Measurements from ENCODE around the gene LINGO4.
A peak's percentile ranks its signal among the peaks of the same experiment; 100 is the strongest.

The LINGO4 gene

DNA sequence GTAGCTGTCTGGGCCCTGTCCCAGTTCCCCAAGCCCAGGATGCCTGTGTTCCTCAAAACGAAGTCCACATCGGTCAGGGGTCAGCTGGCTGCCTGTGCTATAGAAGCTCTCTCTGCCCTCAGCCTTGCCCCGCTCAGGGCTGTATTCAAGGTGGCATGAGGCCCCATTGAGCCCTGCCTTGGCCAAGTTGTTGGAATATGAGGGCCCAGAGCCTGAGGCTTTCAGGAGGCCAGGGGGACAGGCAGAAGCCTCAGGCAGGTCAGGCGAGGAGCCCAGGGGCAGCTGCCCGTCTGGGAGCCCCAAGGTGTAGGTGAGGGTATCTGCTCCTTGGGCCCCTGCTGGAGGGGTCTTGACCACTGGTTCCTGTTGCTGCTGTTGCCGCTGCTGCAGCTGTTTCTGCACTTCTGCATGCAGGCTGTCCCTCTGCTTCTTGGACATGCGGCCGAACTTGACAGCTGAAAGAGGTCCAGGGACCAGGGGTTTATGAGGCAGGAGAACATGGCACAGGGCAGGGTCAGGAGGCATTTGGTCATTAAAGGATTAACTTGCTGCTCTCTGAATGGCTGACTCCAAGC lies 9.8 kb upstream of the LINGO4 start:
- DNase-seq (ENCODE audit: low read depth, low spot score): no peak

DNA sequence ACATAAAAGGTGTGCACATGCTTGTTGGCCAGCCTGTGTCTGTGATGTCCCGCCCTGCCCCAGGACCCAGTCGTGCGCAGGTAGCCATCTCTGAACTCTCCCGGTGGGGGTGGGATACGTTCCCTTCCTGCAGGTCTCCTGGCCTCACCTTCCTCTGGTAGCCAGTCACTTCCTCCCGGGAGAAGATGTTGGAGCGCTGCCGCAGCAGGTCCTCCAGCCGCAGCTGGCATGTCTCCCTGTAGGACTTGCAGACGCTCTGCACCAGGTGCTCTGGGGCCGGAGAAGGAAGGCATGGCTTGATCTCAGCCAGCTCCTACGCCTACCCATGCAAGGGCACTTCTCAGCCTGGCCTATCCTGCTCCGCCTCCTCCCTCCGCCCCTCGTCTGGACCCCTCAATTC lies 9.2 kb upstream of the LINGO4 start:
- no peak for DNase-seq (ENCODE audit: low read depth, low spot score)

DNA sequence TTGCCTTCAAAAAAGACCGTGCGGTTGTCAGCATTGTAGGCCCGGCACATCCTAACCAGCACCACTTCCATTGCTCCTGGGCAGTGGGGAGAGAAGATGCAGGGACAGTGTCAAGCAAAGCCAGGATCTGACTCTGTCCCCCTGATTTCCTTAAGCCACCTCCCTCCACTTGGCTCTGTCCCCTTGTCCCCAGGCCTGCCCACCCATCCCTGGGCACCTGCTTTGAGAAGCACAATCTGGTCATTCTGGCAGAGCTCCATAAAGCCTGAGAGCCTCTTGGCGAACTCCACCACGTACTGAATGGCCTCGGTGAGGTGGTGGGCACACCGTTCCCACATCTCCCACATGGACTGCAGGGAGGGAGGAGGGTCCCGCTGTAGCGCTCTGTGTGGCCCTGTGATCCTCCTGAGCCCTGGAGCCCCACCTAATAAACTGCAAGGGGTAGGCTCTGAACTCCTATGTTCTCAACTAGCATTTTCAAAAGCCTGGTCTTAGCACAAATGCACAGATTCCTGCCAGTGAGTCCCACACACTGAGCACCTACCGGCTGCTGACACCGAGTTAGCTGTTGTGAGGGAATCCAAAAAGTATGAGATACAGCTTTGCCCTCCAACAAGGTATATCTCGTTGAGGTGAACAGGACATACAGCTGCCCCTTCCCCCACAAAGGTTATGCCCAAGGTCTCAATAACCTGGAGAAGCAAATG lies 8.2 kb upstream of the LINGO4 start:
- DNase-seq (ENCODE audit: low read depth, low spot score): no peak

DNA sequence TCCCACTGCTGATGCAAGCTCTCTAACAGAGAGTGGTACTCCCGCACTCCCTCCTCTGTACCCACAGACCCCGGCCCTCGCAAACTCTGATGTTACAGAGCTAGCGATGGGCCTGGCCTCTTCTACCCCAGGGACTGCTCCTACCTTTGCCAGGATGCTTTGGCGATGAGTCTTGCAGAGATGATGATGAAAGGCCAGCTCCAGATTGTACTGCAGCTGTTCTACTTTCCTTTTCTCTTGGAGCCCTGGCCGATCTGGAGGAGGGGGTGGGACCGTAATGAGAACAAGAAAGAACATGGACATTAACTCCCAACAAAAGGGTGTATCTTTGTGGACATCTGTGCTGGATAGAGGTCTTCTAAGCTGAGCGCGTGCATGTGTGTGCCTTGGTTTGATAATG lies 6.0 kb upstream of the LINGO4 start:
- DNase-seq (ENCODE audit: low read depth, low spot score): no peak

DNA sequence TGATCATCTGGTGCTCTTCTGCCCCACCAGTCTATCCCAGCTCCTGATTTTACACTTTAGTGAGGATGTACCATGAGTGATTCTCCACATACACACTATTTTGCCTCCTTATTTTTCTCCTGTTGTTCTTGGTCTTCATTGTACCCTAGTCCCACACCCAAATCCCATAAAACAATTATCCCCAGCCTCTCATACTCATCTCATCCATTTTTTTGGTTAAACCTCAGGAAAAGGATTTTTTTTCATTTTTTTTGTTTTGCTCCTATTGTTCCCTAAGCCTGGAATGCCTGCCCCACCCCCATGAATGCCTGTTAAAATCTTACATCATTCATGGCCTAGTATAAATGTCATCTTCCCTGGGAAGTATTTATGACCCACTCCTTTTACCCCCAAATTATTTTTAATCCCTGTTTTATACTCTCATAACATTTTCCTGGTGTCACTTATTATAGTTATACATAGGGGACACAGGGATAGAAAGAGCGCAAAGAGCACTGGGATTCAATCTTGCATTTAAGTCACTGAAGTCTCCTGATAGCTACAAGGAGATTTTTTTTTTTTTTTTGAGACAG lies 4.9 kb upstream of the LINGO4 start:
- DNase-seq (ENCODE audit: low read depth, low spot score): no peak

DNA sequence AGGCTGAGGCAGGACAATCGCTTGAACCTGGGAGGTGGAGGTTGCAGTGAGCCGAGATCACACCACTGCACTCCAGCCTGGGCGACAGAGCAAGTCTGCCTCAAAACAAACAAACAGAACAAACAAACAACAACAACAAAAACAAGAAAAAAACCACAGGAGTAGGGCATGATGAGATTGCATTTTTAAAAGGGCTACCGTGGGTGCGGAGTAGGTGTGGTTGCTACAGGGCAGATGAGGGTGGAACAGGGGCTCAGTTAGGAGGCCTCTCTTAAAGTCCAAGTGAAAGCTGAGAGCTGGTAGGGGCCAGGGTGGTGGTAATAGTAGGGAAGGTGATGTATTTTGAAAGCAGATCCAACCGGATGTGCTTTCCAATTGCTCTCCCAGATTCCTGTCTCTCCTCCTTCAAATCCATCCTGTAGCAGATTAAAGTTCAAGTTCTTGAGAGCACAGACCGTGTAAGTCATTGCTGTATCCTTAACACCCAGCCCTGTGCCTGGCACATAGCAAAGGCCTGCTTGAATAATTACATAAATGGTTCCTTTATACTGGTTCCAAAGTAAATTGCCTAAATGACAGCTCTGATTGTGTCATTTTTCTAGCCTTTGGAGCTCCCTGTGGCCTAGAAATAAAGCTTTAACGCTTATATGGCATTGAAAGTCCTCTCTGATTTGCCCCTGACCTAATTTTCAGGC lies 4.2 kb upstream of the LINGO4 start:
- no peak for DNase-seq (ENCODE audit: low read depth, low spot score)

DNA sequence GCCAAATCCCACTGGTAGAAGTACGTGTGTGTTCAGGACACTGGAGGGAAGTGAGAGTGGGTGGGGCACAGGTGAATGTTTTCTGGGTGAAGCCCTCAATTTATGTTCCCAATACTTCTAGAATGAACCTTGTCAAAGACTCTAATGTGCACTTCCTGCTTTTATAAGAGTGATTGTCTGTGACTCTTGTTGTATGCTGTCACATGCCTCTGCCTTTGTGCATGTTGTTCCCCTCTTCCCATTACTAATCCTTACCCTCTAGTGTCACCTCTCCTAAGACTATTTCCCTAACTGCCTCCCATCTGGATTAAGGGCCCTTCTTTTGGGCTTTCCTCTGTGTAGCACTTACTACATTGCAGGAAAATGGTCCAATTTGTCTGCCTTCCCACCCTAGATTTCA lies 2.5 kb upstream of the LINGO4 start:
- no peak for DNase-seq (ENCODE audit: low read depth, low spot score)

DNA sequence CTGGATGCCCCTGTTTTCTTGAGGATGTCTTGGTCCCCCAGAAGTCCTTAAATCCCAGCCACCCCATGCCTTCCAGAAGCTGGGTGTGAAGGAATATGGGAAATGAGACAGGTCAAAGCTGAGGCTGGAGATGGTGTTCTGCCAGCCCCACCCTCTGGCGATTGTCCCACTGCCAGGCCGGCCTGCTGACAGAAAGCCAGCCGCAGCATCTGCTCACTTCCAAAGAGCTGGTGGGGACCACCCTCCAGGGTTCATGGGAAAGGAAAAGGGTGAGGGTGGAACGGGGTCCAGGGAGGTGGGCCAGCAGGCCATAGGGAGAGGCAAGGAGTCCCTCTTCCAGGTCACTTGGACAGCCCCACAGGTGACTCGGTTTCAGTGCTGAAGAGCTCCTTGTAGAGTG lies 1.9 kb upstream of the LINGO4 start:
- DNase-seq (ENCODE audit: low read depth, low spot score): no peak

DNA sequence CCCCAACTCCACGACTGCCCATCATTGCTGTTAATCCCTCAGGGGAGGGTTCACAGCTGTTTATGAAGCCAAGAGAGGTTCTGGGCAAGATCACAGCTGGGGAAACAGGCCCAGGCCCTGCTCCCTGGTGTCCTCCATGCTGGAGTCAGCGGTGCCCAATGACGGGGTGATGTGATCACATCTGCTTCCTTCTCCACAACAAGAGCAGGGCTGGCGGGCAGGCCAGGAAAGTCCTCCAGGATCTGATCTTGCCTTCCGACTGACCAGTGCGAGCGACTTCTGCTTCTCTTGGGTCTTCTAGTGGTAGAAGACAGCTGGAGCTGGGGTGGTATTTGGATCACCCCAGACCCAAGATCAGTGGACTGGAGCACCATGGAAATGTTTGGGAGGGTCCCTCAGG lies 951 bp upstream of the LINGO4 start:
- DNase-seq (ENCODE audit: low read depth, low spot score): no peak

DNA sequence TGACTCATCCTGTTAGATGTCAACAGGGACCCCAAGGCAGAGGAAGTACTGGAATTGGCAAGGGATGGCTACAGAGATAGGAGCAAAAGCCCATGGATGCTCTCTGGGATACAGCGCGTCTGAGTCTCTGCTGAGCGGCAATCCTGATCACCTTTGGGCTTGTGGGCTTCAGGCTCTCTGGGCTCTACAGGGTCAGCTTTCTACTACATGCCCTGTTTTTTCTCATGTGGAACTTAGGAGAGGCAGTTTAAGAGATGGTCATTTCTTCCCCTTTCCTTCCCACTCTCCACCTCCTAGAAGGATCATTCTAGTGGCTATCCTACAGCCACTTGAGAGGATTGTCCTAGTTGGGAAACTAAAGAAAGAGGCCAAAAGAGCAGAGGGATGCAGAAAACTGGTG lies 1.3 kb downstream of the LINGO4 start:
- no peak for DNase-seq (ENCODE audit: low read depth, low spot score)

DNA sequence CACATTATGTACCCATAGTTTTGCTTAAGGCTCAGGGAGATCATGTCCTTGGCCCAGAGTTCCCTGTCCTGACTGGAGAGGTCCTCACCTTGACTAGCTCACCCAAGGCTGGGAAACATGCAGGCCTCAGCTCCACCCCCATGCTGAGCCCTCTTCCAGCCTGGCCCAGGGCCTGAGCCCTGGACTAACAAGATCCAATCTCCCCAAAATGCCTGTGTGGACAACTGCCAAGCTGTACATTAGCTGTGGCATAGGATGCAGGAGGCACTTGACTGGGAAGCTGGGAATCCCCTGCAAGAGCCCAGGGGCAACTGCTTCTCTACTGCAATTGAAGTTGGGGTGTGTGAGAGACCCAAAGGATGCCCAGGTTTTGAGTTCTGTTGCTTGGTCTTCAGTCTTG lies 2.1 kb downstream of the LINGO4 start:
- no peak for DNase-seq (ENCODE audit: low read depth, low spot score)

DNA sequence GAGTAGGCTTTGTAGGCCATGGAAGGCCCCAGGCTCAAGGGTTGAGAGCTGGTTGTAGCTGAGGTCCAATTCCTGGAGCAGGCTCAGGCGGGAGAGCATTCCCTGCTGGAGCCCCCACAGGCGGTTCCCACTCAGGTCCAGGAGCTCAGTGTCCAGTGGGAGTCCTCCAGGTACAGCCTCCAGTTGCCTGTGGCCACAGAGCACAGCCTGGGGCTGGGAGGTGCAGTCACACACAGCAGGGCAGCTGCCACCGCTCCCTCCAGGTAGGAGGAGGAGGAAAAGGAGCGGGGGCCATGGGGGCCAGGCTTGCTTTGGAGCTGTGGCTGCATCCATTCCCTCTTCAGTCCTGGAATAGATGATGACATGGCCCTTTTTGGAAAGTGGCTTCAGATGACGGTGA lies 2.8 kb downstream of the LINGO4 start:
- DNase-seq (ENCODE audit: low read depth, low spot score): no peak

DNA sequence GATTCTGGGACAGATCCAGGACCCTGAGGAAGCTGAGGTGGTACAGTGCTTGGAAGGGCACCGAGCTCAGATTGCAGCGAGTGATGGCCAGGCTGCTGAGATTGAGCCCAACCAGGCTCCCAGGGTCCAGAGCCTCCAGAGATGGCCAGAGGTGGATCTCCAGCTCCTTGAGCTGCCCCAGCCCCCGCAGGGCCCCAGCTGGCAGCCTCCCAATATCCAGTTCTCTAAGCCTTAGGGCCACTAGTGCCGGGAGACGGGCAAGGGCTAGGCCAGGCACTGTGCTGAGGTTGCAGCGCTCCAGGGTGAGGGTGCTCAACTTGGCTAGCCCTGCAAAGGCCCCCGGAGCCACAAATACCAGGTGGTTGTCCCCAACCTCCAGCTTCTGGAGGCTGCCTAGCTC lies 3.4 kb downstream of the LINGO4 start:
- no peak for DNase-seq (ENCODE audit: low read depth, low spot score)

DNA sequence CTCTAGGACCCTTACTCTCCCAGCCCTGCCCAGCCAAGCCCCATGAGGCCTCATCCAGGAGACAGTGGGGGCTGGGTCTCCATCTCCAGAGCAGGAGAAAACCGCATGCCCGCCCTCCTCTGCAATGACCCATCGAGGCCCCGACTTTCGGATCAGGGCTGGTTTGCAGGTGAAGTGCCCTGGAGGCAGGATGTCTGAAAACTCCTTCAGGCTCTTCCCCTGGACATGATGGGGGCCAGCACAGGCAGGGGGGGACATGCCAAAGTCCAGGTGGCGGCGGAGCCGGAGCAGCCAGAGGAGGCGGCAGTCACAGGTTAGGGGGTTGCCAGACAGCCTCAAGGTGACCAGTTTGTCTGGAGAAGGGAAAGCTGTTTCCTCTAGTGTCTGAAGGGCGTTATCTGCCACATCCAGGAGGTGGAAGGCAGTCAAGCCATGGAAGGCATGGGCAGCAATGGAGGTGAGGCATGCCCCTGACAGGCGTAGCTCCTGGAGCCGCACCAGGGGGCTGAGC lies 3.9 kb downstream of the LINGO4 start:
- no peak for DNase-seq (ENCODE audit: low read depth, low spot score)

DNA sequence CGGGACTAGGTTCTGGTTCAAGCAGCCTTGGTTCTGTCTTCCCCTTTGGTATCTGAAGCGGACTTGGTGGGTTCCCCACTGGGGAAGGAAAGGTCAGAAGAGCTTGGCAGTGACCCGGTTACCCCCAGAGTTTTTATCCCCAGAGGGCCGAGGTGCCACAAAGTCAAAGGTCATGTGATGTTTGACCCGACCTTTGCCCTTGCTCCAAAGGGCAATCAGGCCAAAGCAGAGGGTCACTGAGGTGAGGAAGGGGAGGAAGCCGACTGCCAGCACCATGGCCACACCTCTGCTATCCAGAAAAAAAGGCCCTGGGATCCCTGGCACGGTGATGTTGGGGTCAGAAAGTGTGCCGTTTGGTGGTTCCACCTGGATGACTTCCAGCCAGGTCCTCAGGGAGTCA lies 4.4 kb downstream of the LINGO4 start:
- no peak for DNase-seq (ENCODE audit: low read depth, low spot score)

DNA sequence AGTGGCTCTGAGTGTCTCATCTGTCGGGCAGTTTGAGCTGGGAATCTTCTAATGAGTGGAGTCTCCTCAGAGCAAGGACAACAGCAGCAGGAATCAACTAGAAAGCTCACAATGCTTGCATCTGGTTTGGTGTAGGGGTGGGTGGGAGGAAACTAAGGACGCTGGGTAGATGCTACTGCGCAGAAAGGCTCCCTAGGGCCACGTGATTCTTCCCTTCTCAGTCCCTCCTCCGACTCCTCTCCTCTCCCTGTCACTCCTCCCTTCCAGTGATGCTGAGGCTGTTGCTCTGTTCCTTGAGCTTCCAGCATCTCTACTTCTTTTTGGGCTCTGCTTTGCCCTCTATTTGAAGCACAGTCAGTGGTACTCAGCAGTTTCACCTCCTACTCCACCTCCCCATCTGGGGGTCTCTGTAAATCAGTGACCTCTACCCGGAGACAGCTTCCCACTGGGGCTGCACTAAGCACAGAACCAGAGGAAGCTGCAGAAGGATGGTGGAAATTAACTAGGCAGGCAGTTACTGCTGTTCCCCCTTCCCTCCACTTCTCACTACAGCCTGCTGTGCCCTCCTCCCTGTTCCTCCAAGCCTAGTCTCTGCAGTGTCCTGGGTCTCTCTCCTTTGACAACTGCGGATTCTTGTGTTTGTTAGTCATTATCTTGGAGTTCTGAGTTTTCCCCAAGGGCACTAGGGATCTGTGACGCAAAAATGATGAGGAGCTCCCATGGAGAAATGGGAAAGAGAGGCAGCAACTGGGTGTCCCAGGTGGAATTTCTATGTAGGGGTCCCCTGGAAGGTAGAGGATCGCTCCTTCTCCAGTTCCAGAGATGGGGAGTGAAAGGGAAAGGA lies 5.8 kb downstream of the LINGO4 start:
- no peak for DNase-seq (ENCODE audit: low read depth, low spot score)

DNA sequence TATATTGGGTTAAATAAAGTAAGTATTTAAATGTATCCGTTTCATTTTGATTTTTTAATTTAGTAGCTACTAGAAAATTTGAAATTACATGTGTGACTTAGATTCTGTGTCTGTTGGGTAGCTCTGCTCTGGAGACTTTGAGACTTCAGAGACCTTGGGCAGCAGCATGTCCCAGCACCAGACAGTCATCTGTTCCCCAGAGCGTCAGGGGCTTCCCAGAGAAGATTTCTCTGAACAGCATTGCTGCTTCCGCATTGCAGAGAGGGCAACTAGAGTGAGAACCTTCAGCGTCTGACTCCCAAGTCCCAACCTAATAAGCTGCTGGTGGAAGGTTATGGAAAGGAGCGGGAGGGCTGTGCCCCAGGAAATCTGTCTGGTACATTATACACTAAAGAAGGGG lies 6.6 kb downstream of the LINGO4 start:
- no peak for DNase-seq (ENCODE audit: low read depth, low spot score)

DNA sequence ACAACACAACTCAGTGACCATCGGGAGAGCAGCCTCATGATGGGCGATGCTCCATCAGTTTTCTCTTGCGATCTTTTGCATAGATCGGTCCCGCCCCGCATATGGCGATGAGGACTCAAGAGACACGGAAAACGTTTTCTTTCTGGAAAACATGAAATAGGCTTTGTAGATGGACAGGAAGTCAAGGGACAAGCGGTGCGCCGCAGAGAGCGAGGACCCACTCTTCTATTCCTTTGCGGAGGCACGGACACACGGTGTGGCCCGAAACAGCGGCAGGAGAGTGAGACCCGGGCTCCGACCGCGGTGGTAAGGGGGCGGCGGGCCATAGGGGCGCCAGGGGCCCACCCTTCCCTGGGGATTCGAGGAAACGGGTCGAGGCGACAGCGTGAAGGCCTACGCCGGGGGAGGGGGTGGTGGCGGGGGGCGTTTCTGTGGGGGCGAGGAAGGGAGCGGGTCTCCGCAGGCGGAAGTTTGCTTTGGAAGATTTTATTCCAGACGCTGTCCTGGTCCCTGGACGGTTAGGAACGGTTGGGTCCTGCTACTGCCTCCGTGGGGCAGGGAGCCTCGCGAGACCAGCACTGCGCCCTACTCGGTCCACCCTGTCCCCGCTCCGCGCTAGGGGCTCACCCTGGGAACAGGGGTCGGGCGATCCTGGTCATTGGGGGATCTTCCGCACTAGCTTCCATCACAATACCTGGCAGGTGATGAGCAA lies 14.1 kb downstream of the LINGO4 start:
- DNase-seq (ENCODE audit: low read depth, low spot score): no peak

DNA sequence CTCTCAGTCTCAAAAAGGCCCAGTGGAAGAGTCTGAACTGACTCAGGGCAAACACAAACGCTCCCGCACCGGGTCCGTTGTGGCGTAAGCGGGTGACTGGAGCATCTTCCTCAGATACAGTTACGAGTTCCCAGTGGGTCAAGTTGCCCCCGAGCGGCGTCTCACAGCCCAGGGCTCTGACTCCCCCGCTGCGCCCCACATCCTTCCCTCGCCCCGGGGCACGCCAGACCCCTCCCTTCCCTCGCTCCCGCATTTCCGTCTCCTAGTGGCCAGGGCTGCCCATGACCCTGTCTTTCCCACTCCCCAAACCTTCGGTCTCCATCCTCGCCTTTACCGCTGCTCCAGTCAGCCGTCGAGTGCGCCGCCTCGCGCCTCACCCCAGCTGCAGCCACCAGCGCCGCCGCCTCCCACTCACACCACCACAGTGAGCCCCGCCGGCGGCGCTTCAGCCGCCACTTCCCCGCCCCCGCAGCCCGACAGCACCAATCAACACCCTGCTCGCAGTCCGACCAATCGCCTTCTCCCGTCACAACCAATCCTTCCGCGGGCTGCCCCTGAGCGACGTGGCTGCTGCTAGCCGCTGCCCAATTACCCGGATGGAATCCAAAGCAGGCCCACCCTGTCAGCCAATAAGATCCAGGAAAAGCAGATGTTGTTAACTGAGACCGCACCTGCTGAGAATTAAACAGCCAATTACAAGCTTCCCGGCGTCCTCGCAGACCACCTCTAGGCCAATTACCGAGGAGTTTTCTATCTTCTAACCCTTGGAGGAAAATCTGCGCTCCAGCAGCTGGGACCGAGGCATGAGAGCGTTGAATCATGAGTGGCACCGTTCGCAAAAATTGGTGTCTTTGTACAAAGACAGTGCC lies 14.9 kb downstream of the LINGO4 start, which contains the start of gene TDRKH:
Gene TDRKH, minus strand, starts transcription at position 430 of the 869 bp plus-strand sequence. CDS start 7,478 bp downstream, outside the sequence.
- DNase-seq (ENCODE audit: low read depth, low spot score): peak; percentile 96

DNA sequence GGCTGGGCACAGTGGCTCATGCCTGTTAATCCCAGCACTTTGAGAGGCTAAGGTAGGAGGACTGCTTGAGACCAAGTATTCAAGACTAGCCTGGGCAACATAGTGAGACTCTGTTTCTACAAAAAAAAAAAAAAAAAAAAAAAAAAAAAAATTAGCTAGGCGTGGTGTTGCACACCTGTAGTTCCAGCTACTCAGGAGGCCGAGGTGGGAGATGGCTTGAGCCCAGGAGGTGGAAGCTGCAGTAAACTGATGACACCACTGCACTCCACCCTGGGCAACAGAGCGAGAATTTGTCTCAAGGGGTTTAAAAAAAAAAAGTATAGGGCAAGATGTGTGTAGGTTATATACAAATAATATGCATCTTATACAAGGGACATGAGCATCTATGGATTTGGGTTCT lies 17.5 kb downstream of the LINGO4 start:
- no peak for DNase-seq (ENCODE audit: low read depth, low spot score)

Measured in activated CD4-positive, CD25-positive, alpha-beta regulatory T cell treated with anti-CD3 and anti-CD28 coated beads, Interleukin-2, amount 50 U/mL, for 16 hours (primary cell).